ENCODE data around the gene TEX52.

The TEX52 gene

DNA sequence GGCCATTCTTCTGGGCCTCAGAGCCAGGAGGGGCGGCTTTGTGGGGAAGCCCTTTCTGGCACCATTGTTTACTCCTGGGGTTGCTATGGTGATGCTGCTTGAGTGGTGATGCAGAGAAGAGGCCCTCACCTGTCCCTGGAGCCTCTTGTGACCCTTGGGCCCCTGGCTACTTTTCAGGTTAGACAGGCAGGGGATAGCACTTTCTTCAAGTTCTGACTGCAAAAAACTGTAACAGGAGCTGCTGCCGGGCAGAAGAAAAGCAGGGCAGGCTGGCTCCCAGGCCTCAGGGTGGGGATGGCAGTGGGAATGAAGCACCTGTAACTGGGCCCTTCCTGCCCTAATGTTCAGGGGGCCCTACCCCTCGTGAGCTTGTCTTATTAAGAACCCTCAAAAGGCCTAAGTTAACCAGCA lies at the start of gene TEX52:
Gene TEX52, minus strand, starts transcription at position 19 of the 411 bp plus-strand sequence. Its CDS starts 13 bp downstream, at position 6.
- no peaks in the 10 kb centered on the region for H3K4me1 Mint-ChIP-seq
- H3K27ac Mint-ChIP-seq = no peak within 1 kb of the TSS
- CTCF ChIA-PET = interaction anchor here (0.9 to 1.6 kb wide), 2 partner anchors 14 to 218 kb away, joined by 3 read pairs; no protein-coding TSS in a partner anchor
- H3K27me3 Mint-ChIP-seq = no peaks in the 10 kb centered on the region
- no peaks in the 10 kb centered on the region for H3K9me3 Mint-ChIP-seq
- no peak for DNase-seq
- H3K4me3 Mint-ChIP-seq = no peak within 1 kb of the TSS
- H3K36me3 Mint-ChIP-seq = peaks cover 38% of the 10 kb centered on the region

DNA sequence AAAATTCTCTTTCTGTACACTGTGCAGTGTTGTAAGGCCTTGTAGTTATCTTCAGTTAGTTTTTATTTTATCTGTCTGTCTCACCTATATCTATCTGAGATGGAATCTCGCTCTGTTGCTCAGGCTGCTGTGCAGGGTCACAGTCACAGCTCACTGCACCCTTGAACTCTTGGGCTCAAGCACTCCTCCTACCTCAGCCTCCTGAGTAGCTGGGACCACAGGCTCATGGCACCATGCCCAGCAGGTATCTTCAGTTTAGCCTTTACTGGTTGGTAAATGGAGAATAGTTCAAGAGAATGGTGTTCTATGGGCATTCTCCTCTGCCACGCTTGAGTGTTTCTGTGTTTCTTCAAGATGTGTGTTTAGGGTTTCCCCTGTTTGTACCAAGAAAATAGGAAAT lies 47.4 kb upstream of the TEX52 start:
- Mint-ChIP-seq H3K36me3 (no peaks in the 10 kb centered on the region), H3K27me3 (no peaks in the 10 kb centered on the region), H3K9me3 (no peaks in the 10 kb centered on the region), H3K27ac (no peak overlapping the region), H3K4me1 (no peaks in the 10 kb centered on the region), H3K4me3 (no peak overlapping the region)
- DNase-seq = no peak
- CTCF ChIA-PET = no interaction called here

DNA sequence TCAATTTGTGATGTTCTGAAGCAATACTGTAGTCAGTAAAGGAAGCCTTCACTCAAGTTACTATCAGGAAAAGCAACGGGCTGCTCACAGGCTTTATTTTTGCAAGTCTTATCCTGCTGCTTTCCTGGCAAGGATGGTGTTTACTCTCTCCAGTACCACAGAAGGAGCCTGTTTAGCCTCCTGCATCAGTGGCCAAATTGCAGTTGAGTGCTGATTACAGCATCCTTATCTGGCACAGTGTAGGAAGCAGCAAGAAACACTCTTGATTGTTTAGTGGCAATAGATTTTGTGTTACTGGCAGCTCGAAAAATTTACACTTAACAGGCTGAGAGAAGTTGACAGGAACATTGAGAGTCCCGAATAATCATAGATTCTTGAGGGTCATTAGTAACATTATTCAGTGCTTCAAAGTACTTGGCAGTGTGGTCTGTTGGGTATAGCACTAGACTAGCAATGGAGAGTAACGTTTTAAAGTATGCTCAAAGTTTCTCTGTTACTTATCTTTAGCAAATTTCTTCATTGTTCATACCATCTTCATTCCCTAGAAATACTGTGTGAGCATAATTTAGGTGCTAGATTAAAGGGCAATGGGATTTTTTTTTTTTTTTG lies 45.5 kb upstream of the TEX52 start:
- H3K36me3 Mint-ChIP-seq = no peaks in the 10 kb centered on the region
- no peak overlapping the region for H3K4me3 Mint-ChIP-seq
- CTCF ChIA-PET = no interaction called here
- H3K4me1 Mint-ChIP-seq = no peaks in the 10 kb centered on the region
- no peak for DNase-seq
- H3K9me3 Mint-ChIP-seq = no peaks in the 10 kb centered on the region
- H3K27ac Mint-ChIP-seq = no peak overlapping the region
- no peaks in the 10 kb centered on the region for H3K27me3 Mint-ChIP-seq

DNA sequence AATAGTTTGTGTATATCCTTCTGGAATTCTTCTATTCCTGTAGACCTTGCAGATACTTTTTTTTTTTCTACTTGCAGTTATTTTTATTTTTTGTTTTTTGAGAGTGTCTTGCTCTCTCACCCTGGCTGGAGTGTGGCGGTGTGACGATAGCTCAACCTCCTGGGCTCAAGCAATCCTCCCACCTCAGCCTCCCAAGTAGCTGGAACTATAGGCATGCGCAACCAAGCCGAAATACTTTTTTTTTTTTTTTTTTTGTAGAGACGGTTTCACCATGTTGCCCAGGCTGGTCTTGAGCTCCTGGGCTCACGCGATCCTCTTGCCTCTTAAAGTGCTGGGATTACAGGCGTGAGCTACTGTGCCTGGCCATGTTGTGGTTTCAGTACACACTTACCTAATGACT lies 43.8 kb upstream of the TEX52 start:
- Mint-ChIP-seq H3K4me3 (no peak overlapping the region), H3K36me3 (no peaks in the 10 kb centered on the region), H3K27ac (no peak overlapping the region), H3K27me3 (no peaks in the 10 kb centered on the region), H3K9me3 (no peaks in the 10 kb centered on the region), H3K4me1 (no peaks in the 10 kb centered on the region)
- CTCF ChIA-PET = interaction anchor here (0.6 kb wide), 1 partner anchor 106 kb away, joined by 4 read pairs; no protein-coding TSS in a partner anchor
- DNase-seq = no peak

DNA sequence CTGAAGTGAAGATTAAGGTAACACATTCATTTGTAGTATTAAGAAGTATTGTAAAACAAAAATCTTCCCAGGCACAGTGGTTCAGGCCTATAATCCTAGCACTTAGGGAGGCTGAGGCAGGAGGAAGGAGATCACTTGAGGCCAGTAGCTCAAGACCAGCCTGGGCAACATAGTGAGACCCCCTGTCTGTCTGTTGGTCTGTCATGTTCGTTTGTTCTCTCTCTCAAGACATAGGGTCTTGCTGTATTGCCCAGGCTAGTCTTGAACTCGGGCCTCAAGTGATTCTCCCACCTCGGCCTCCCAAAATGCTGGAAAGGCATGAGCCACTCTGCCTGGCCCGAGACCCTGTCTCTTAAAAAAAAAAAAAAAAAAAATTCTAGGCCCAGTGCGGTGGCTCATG lies 40.6 kb upstream of the TEX52 start:
- DNase-seq = no peak
- CTCF ChIA-PET = no interaction called here
- H3K9me3 Mint-ChIP-seq = no peaks in the 10 kb centered on the region
- no peak overlapping the region for H3K4me3 Mint-ChIP-seq
- no peak overlapping the region for H3K27ac Mint-ChIP-seq
- peaks cover 4% of the 10 kb centered on the region for H3K4me1 Mint-ChIP-seq
- H3K36me3 Mint-ChIP-seq = no peaks in the 10 kb centered on the region
- H3K27me3 Mint-ChIP-seq = no peaks in the 10 kb centered on the region

DNA sequence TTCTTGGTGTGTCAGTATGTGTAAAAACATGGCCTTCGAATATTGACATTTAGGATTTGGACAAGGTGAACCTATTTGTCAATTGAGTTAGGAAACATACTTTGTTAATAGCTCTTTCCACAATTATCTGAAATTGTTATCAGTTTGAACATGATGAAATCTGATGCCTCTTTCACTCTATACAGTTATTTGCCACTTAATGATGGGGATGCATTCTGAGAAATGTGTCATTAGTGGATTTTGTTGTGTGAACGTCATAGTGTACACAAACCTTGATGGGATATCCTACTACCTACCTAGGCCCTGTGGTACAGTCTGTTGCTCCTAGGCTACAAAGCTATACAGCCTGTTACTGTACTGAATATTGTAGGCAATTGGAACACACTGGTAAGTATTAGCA lies 38.7 kb upstream of the TEX52 start:
- CTCF ChIA-PET = interaction anchor here (0.6 kb wide), 1 partner anchor 1318 kb away, joined by 3 read pairs; no protein-coding TSS in a partner anchor
- Mint-ChIP-seq H3K27me3 (peaks cover 4% of the 10 kb centered on the region), H3K27ac (no peak overlapping the region)

DNA sequence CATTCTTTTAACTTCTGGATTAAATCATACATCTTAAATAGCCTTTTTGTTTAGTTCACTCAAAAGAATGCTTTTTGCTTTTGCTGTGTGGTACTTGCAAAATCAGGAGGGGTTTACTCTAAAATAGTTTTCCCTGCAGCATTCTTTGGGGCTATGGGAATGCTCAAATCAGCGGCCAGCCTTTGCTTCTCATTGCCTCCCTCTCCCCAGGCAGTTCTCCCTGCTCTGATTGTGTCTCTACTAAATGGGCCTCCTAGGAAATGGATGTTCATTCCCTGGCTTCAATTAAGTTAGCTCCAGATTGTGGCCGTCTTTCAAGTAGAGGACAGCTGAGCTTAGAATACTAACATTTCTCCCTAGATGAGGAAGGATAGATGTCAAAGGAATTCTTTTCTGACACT lies 38.2 kb upstream of the TEX52 start:
- Mint-ChIP-seq H3K27me3 (peaks cover 4% of the 10 kb centered on the region), H3K9me3 (no peaks in the 10 kb centered on the region), H3K36me3 (no peaks in the 10 kb centered on the region), H3K4me1 (peaks cover 21% of the 10 kb centered on the region), H3K27ac (no peak overlapping the region), H3K4me3 (no peak overlapping the region)
- CTCF ChIA-PET = interaction anchor here (0.6 kb wide), 1 partner anchor 1319 kb away, joined by 3 read pairs; no protein-coding TSS in a partner anchor
- no peak for DNase-seq

More for the DNA sequence above, 38.7 kb upstream of the TEX52 start:
- Mint-ChIP-seq H3K9me3 (no peaks in the 10 kb centered on the region), H3K4me3 (no peak overlapping the region), H3K4me1 (peaks cover 16% of the 10 kb centered on the region), H3K36me3 (no peaks in the 10 kb centered on the region)
- DNase-seq = no peak

DNA sequence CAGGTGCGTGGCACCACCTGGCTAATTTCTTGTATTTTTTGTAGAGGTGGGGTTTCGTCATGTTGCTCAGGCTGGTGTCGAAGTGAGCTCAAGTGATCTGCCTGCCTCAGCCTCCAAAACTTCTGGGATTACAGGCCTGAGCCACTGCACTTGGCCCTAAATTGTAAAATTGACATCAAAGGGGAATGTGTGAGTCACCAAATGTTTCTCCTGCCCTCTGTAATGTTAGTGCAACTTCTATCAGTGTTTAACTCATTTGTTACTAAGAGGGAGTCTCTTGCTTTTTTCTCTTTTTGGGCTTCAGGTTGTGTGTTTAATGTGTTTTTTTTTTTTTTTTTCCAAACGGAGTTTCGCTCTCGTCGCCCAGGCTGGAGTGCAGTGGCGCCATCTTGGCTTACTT lies 36.2 kb upstream of the TEX52 start:
- no peak for DNase-seq
- CTCF ChIA-PET = no interaction called here
- Mint-ChIP-seq H3K27ac (no peak overlapping the region), H3K4me3 (peak overlapping the region; percentile 50), H3K36me3 (peaks cover 11% of the 10 kb centered on the region), H3K4me1 (peaks cover 34% of the 10 kb centered on the region), H3K27me3 (peaks cover 4% of the 10 kb centered on the region), H3K9me3 (no peaks in the 10 kb centered on the region)

DNA sequence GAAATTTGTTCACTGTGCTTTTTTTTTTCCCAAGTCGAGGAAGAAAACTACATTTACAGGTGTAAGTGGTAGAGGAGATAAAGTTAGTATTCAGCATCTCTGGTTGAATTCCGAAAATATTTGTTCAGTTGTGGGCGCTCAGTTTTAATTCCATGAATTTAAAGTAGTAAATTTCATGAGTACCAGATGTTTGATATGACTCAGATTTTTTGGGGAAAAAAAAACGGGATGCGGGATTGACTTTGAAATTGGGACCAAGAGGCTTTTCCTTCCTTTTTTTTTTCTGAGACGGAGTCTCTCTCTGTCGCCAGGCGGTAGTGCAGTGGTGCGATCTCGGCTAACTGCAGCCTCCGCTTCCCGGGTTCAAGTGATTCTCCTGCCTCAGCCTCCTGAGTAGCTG lies 35.4 kb upstream of the TEX52 start:
- H3K9me3 Mint-ChIP-seq = no peaks in the 10 kb centered on the region
- no peak for DNase-seq
- CTCF ChIA-PET = no interaction called here
- peaks cover 35% of the 10 kb centered on the region for H3K4me1 Mint-ChIP-seq
- H3K4me3 Mint-ChIP-seq = peak overlapping the region; percentile 86
- H3K27me3 Mint-ChIP-seq = peaks cover 4% of the 10 kb centered on the region
- H3K27ac Mint-ChIP-seq = no peak overlapping the region
- peaks cover 17% of the 10 kb centered on the region for H3K36me3 Mint-ChIP-seq

DNA sequence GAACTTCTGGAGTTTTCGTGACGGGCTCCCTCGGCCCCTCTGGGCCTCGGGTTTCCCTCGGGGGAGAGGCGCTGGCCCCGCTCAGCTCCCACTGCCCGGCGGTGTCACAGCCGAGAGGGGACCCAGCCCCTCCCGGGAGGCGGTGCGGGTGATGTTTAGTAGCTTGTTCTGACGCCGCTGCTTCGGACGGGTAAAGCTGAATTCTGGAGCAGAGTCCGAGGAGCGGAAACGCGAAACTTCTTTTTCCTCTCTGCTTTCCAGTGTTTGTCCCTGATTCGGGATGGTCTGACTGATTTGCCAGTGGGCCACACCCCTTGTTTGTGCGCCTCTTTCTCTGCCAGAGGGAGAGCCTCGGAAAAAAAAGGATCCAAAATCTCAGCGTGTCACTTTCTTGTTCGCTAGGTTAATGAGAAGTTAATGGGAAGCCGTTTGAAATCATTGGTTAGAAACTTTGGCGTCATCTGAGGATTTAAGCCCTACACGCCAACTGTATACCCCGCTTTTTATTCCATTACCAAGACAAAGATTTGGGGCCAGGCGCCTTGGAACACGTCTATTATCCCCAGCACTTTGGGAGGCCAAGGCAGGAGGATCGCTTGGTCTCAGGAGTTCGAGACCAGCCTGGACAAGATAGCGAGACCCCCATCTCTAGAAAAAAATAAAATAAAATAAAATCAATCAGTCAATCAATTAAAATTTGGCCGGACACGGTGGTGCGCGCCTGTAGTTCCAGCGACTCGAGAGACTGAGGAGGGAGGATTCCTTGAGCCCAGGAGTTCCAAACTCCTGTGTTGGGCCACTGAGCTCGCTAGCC lies 34.6 kb upstream of the TEX52 start:
- CTCF ChIA-PET = interaction anchor here (1.4 kb wide), 1 partner anchor 11 kb away, joined by 8 read pairs; no protein-coding TSS in a partner anchor
- peak overlapping the region; percentile 86 for H3K4me3 Mint-ChIP-seq
- H3K27me3 Mint-ChIP-seq = peaks cover 4% of the 10 kb centered on the region
- H3K9me3 Mint-ChIP-seq = no peaks in the 10 kb centered on the region
- peak overlapping the region; percentile 59 for H3K27ac Mint-ChIP-seq
- H3K4me1 Mint-ChIP-seq = peaks cover 35% of the 10 kb centered on the region
- no peak for DNase-seq
- H3K36me3 Mint-ChIP-seq = peaks cover 19% of the 10 kb centered on the region

DNA sequence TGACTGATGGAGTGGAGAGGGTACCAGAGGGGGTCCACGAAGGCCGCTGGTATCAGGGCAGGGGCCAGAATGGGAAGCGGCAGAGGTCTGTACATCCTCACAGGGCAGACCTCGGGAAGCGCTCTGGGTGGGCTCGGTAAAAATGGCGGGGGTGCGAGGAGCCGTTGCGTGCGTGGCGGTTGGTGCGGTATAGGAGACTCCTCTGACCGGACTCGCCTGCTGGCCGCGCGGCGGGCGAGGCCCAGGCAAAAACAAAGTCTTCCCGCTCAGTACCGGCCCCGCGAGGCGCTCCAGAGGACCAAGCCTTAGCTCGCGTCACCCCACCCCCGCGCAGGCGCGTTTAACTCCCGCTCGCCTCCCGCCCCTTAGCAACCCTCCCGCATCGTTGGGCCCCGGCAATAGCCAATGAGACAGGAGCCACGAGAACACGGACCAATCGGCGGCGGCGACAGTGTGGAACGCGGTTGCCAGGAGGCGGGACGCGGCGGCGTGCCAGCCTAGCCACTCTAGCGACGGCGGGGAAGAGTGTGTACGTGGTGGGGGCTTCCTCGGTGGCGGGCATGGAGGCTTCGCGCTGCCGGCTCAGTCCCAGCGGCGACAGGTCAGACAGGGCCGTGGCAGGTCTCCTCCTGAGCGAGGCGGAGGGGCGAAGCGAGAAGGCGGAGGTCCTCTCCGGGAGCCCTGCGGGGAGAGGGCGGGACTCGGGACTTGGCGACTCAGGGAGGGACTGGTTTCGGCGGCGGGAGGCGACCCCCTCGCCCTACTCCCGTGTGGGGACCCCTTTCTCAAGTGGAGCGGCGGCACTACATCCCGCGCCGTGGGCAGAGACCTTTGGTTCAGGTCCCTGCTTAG lies 33.8 kb upstream of the TEX52 start, which contains the start of gene TULP3:
Gene TULP3, plus strand, starts transcription at position 504 of the 852 bp plus-strand sequence. Its CDS starts 57 bp downstream, at position 561.
- peak within 1 kb of the TSS; percentile 81 for H3K27ac Mint-ChIP-seq
- H3K36me3 Mint-ChIP-seq = peaks cover 25% of the 10 kb centered on the region
- peaks cover 4% of the 10 kb centered on the region for H3K27me3 Mint-ChIP-seq
- peak; percentile 99 for DNase-seq
- peaks cover 38% of the 10 kb centered on the region for H3K4me1 Mint-ChIP-seq
- CTCF ChIA-PET = interaction anchor here (1.4 kb wide), 1 partner anchor 11 kb away, joined by 8 read pairs; no protein-coding TSS in a partner anchor
- no peaks in the 10 kb centered on the region for H3K9me3 Mint-ChIP-seq
- peak within 1 kb of the TSS; percentile 86 for H3K4me3 Mint-ChIP-seq

DNA sequence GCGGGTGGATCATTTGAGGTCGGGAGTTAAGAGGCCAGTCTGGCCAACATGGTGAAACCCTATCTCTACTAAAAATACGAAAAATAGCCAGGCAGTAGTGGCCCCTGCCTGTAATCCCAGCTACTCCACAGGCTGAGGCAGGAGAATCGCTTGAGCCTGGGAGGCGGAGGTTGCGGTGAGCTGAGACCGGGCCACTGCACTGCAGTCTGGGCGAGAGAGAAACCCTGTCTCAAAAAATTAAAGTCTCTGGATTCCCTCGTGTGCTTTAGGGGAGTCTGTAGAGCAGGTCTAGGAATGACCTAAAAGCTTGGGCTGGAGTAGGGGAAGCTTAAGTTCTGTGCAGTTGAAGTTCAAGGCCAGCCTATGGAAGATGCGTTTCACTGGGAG lies 33.2 kb upstream of the TEX52 start:
- no peak for DNase-seq
- Mint-ChIP-seq H3K36me3 (peaks cover 29% of the 10 kb centered on the region), H3K4me1 (peaks cover 42% of the 10 kb centered on the region), H3K4me3 (peak overlapping the region; percentile 86), H3K27ac (peak overlapping the region; percentile 81), H3K27me3 (peaks cover 4% of the 10 kb centered on the region), H3K9me3 (no peaks in the 10 kb centered on the region)
- CTCF ChIA-PET = no interaction called here

DNA sequence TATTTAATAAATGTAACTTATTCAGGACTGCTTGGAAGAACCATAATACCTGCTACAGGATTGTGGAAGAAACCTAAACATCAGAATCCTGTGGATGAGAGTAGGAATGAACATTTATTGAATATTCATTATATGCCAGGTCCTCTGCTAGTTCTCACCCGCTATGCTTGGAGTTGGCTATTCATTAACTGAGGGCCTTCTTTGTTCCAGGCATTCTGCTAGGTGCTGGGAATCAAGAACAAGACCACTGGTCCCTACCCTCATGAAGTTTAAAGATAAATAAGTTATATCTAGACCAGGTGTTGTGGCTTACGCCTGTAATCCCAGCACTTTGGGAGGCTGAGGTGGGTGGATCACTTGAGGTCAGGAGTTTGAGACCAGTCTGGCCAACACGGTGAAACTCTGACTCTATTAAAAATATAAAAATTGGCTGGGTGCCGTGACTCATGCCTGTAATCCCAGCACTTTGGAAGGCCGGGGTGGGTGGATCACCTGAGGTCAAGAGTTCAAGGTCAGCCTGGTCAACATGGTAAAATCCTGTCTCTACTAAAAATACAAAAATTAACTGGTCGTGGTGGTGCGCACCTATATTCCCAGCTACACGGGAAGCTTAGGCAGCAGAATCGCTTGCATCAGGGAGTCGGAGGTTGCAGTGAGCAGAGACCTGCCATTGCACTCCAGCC lies 30.1 kb upstream of the TEX52 start:
- Mint-ChIP-seq H3K4me1 (peaks cover 52% of the 10 kb centered on the region), H3K27ac (no peak overlapping the region), H3K36me3 (peaks cover 42% of the 10 kb centered on the region), H3K4me3 (no peak overlapping the region), H3K27me3 (peaks cover 4% of the 10 kb centered on the region), H3K9me3 (no peaks in the 10 kb centered on the region)
- no peak for DNase-seq
- CTCF ChIA-PET = interaction anchor here (1.6 kb wide), 1 partner anchor 58 kb away, joined by 7 read pairs; no protein-coding TSS in a partner anchor
